GM21529 (cell line): ENCODE results near the gene CDA.
"Not testable (repeated sequence)": the region's sequence is repeated elsewhere in the genome, so short reads cannot be mapped to it uniquely, and the experiment has no call there.

ENCODE experiments used
- ATAC-seq: cut with Tn5 transposase; IDR thresholded peaks from one replicate; pipeline ENCODE4 v1.9.1; 2021; ENCODE audit not compliant: unreplicated experiment

CDA gene

GRCh38 chr1:20586953-20587660, 1.8 kb upstream of the CDA start:
- ATAC-seq, result no peak

GRCh38 chr1:20587661-20588053, 1.2 kb upstream of the CDA start:
- ATAC-seq, result no peak

- ATAC-seq, result no peak
Observed at GRCh38 chr1:20589331-20590278, 708 bp downstream of the CDA start.

- no peak for ATAC-seq
Observed at GRCh38 chr1:20590306-20590777, 1.4 kb downstream of the CDA start.

- no peak for ATAC-seq
Observed at GRCh38 chr1:20593756-20594155, 4.9 kb downstream of the CDA start.

- no peak for ATAC-seq
Observed at GRCh38 chr1:20594746-20595145, 5.8 kb downstream of the CDA start.

GRCh38 chr1:20596106-20596505, 7.2 kb downstream of the CDA start:
- no peak for ATAC-seq

- ATAC-seq, result no peak
Observed at GRCh38 chr1:20597650-20598049, 8.8 kb downstream of the CDA start.

- no peak for ATAC-seq
Observed at GRCh38 chr1:20600156-20600555, 11.3 kb downstream of the CDA start.

- no peak for ATAC-seq
Observed at GRCh38 chr1:20601129-20601825, 12.4 kb downstream of the CDA start.

GRCh38 chr1:20602851-20603450, 14.1 kb downstream of the CDA start:
- ATAC-seq, result no peak

GRCh38 chr1:20603504-20604464, 14.9 kb downstream of the CDA start:
- ATAC-seq, result no peak

GRCh38 chr1:20604678-20605077, 15.8 kb downstream of the CDA start:
- ATAC-seq, result no peak

- ATAC-seq, result not testable (repeated sequence)
Observed at GRCh38 chr1:20606801-20607570, 18.1 kb downstream of the CDA start.

GRCh38 chr1:20609541-20609940, 20.6 kb downstream of the CDA start:
- ATAC-seq, result no peak

- ATAC-seq, result no peak
Observed at GRCh38 chr1:20610970-20611369, 22.1 kb downstream of the CDA start.

- ATAC-seq, result no peak
Observed at GRCh38 chr1:20611652-20612051, 22.8 kb downstream of the CDA start.

GRCh38 chr1:20612221-20612746, 23.4 kb downstream of the CDA start:
- ATAC-seq, result no peak

GRCh38 chr1:20614131-20614579, 25.3 kb downstream of the CDA start:
- no peak for ATAC-seq
